H1 (cell line): ENCODE data around the gene TMEM187. TPM values are rescaled to one million over a fixed set of nuclear protein-coding genes. Genes with fewer than 3 reads are reported as not detected.

Source experiments
- BRCA1 ChIP-seq: IDR thresholded peaks from 2 replicates; pipeline ENCODE4 v1.6.1; 2012; ENCODE audit warnings: low read depth, low read length, improper control_type of control experiment
- GTF2F1 ChIP-seq: IDR thresholded peaks from 2 replicates; pipeline ENCODE4 v1.6.1; 2012; ENCODE audit warnings: low read depth, low read length, improper control_type of control experiment, borderline replicate concordance
- polyA plus RNA-seq, 7 experiments: library from polyadenylated mRNA; depleted of rRNA in 3 of 7; stranded (reverse) in 5 of 7; unstranded in 2 of 7; fragments of >200 nt in 5 of 7; fragments of 200-250 nt in 2 of 7; gene quantifications; 1 replicate in 5 of 7; 2 replicates in 1 of 7; 4 replicates in 1 of 7; pipeline versions ENCODE4 v1.2.1 to v1.2.3, GENCODE V29; 2011 to 2013; ENCODE audit warnings: missing spikeins in 2 of 7, mixed read lengths in 2 of 7
- total RNA-seq: library from RNA; stranded (reverse); fragmentation: NEBNext Ultra II Directional; extraction: Animal tissue kit (Norgen Biotek cat#: 25700); gene quantifications from 2 replicates; pipeline ENCODE4 v1.2.1, GENCODE V29; 2021

The TMEM187 gene
- total and polyA plus RNA-seq, 2 of the 8 experiments (the other 6 are each of a cell fraction or from before 2014, with no cell fraction given): 5.0 to 14.5 TPM

GRCh38 chrX:154030715-154031305, 58.3 kb downstream of the TMEM187 start (continued):
- TF ChIP-seq GTF2F1 (no peak), BRCA1 (no peak)
